HepG2 (cell line): Measurements from ENCODE around the gene ERICH6. TPM values are rescaled to one million over a fixed set of nuclear protein-coding genes. Genes with fewer than 3 reads are reported as not detected.

ENCODE experiments used
- ATF1 ChIP-seq: IDR thresholded peaks from 2 replicates; pipeline ENCODE4 v1.6.1; 2016; ENCODE audit warnings: mild to moderate bottlenecking, control low read depth
- DRAP1 ChIP-seq: IDR thresholded peaks from 2 replicates; pipeline ENCODE4 v1.6.1; 2016; ENCODE audit warnings: missing genetic modification reagents, missing compliant biosample characterization
- E2F2 ChIP-seq: sonication (generic); formaldehyde crosslinking; IDR thresholded peaks from 2 replicates; pipeline ENCODE4 v1.4.0; 2020; ENCODE audit warnings: missing genetic modification reagents, borderline replicate concordance
- ELF1 ChIP-seq: sonication (generic); formaldehyde crosslinking; IDR thresholded peaks from 2 replicates; pipeline ENCODE4 v1.4.0; 2020; ENCODE audit warnings: missing genetic modification reagents
- FOXP1 ChIP-seq, 2 experiments: fragments of 450-650 bp in 1 of 2; IDR thresholded peaks; 2 replicates each; pipeline ENCODE4 v1.6.1; 2017 to 2018; ENCODE audit warnings: antibody characterized with exemption in 1 of 2
- HIVEP1 ChIP-seq: sonication (generic); formaldehyde crosslinking; IDR thresholded peaks from 2 replicates; pipeline ENCODE4 v1.4.0; 2020; ENCODE audit warnings: mild to moderate bottlenecking, missing genetic modification reagents
- HOXD1 ChIP-seq: sonication (generic); formaldehyde crosslinking; IDR thresholded peaks from 2 replicates; pipeline ENCODE4 v1.5.0; 2020; ENCODE audit warnings: missing genetic modification reagents
- KMT2A ChIP-seq: sonication (generic); formaldehyde crosslinking; IDR thresholded peaks from 2 replicates; pipeline ENCODE4 v1.4.0; 2020; ENCODE audit warnings: missing genetic modification reagents
- MAZ ChIP-seq, 2 experiments: sonication (generic) in 1 of 2; formaldehyde crosslinking in 1 of 2; IDR thresholded peaks; 2 replicates each; pipeline versions ENCODE4 v1.5.0 to v1.6.1; 2012 to 2020; ENCODE audit warnings: low read depth in 2 of 2, mild to moderate bottlenecking in 2 of 2, borderline replicate concordance in 1 of 2, improper control_type of control experiment in 1 of 2, low read length in 1 of 2, missing genetic modification reagents in 1 of 2, moderate library complexity in 1 of 2
- MIER2 ChIP-seq: IDR thresholded peaks from 2 replicates; pipeline ENCODE4 v1.6.1; 2016; ENCODE audit warnings: missing biosample characterization, missing genetic modification reagents
- MLXIP ChIP-seq: sonication (generic); formaldehyde crosslinking; IDR thresholded peaks from 2 replicates; pipeline ENCODE4 v1.9.0; 2021; ENCODE audit warnings: missing genetic modification reagents, borderline replicate concordance
- MNT ChIP-seq: fragments of 450-650 bp; IDR thresholded peaks from 2 replicates; pipeline ENCODE4 v1.6.1; 2016
- NCOR1 ChIP-seq: fragments of 200-600 bp; sonication (generic); IDR thresholded peaks from 2 replicates; pipeline ENCODE4 v1.7.0; 2017; ENCODE audit warnings: antibody characterized with exemption, low read length, borderline replicate concordance
- POLR2A ChIP-seq, 2 experiments: IDR thresholded peaks; 2 replicates each; pipeline ENCODE4 v1.6.1; 2011; ENCODE audit warnings: low read depth in 2 of 2, low read length in 2 of 2, mild to moderate bottlenecking in 1 of 2, moderate library complexity in 1 of 2; ENCODE audit not compliant: insufficient read depth in 1 of 2
- SSRP1 ChIP-seq: IDR thresholded peaks from 2 replicates; pipeline ENCODE4 v1.6.1; 2016; ENCODE audit warnings: control low read depth
- TCF7 ChIP-seq: sonication (generic); IDR thresholded peaks from 2 replicates; pipeline ENCODE4 v1.6.1; 2016; ENCODE audit warnings: antibody characterized with exemption, low read depth
- U2AF2 ChIP-seq: fragments of 200-400 bp; formaldehyde crosslinking; IDR thresholded peaks from 2 replicates; pipeline ENCODE4 v1.6.1; 2017; ENCODE audit warnings: low read depth, mild to moderate bottlenecking, low read length
- YEATS4 ChIP-seq: sonication (generic); formaldehyde crosslinking; IDR thresholded peaks from 2 replicates; pipeline ENCODE4 v1.4.0; 2020; ENCODE audit warnings: missing genetic modification reagents, borderline replicate concordance
- ZBTB34 ChIP-seq: sonication (generic); formaldehyde crosslinking; IDR thresholded peaks from 2 replicates; pipeline ENCODE4 v1.8.0; 2022; ENCODE audit warnings: mild to moderate bottlenecking, missing genetic modification reagents
- ZNF44 ChIP-seq: sonication (generic); formaldehyde crosslinking; IDR thresholded peaks from 2 replicates; pipeline ENCODE4 v1.5.1; 2020; ENCODE audit warnings: mild to moderate bottlenecking, missing genetic modification reagents
- ZNF766 ChIP-seq: sonication (generic); formaldehyde crosslinking; IDR thresholded peaks from 2 replicates; pipeline ENCODE4 v1.5.0; 2020; ENCODE audit warnings: missing genetic modification reagents, borderline replicate concordance
- ZNF792 ChIP-seq: IDR thresholded peaks from 2 replicates; pipeline ENCODE4 v1.6.1; 2016
- polyA plus RNA-seq, 8 experiments: library from polyadenylated mRNA; depleted of rRNA in 3 of 8; stranded (reverse) in 7 of 8; unstranded in 1 of 8; fragments of >200 nt; fragmentation: Illumina TruSeq in 4 of 8; extraction: Trizol in 4 of 8; gene quantifications; 2 replicates each; pipeline versions ENCODE4 v1.2.1 to v1.2.3, GENCODE V29; 2011 to 2016; ENCODE audit warnings: low read depth in 4 of 8, missing spikeins in 1 of 8, mixed read lengths in 1 of 8; ENCODE audit not compliant: insufficient read depth in 1 of 8
- total RNA-seq, 5 experiments: library from RNA; depleted of rRNA; stranded (reverse); fragments of >200 nt; fragmentation: Illumina TruSeq; extraction: Trizol; gene quantifications; 2 replicates each; pipeline ENCODE4 v1.2.3, GENCODE V29; 2016; ENCODE audit warnings: low read depth in 1 of 5

ERICH6 gene
- total and polyA plus RNA-seq, 2 of the 13 experiments (the other 11 are each of a cell fraction or from before 2014, with no cell fraction given): 0.03 TPM; not detected in 1

GRCh38 chr3:150733936-150734794, 30.4 kb upstream of the ERICH6 start (continued):
- TF ChIP-seq U2AF2: no peak
- 0 out of 2 replicates have a peak, but pooled peaks have one; percentile 18 for TF ChIP-seq MAZ (IDR thresholded peaks at IDR 0.05; ENCODE audit: borderline replicate concordance, low read depth, low read length)
- TF ChIP-seq MAZ (CRISPR knock-in tag; IDR thresholded peaks at IDR 0.05; ENCODE audit: low read depth): no peak
- TF ChIP-seq ZNF766 (CRISPR knock-in tag): peak; percentile 55; the same call in 1 of the 2 replicates
- TF ChIP-seq SSRP1 (CRISPR knock-in tag): 0 out of 2 replicates have a peak, but pooled peaks have one; percentile 16
- TF ChIP-seq TCF7: peak; percentile 74; the same call in 1 of the 2 replicates
- 0 out of 2 replicates have a peak, but pooled peaks have one; percentile 37 for TF ChIP-seq MIER2 (CRISPR knock-in tag)
- TF ChIP-seq ZNF44 (CRISPR knock-in tag): 0 out of 2 replicates have a peak, but pooled peaks have one; percentile 58
- no peak for TF ChIP-seq E2F2
- TF ChIP-seq NCOR1: peak; percentile 60
- TF ChIP-seq MLXIP (CRISPR knock-in tag): no peak
- peak in 1 of 2 experiments; percentile 59; a peak in 2 of 4 replicates for TF ChIP-seq POLR2A (IDR thresholded peaks at IDR 0.05; ENCODE audit: insufficient read depth in 1 of 2, low read depth in 2 of 2, low read length in 2 of 2)
- TF ChIP-seq ZBTB34 (CRISPR knock-in tag): no peak
- no peak for TF ChIP-seq HOXD1 (CRISPR knock-in tag)
- 0 out of 2 replicates have a peak, but pooled peaks have one; percentile 48 for TF ChIP-seq MNT
- no peak for TF ChIP-seq KMT2A (CRISPR knock-in tag)
- TF ChIP-seq ELF1 (CRISPR knock-in tag): peak; percentile 47; the same call in 1 of the 2 replicates
- 0 out of 2 replicates have a peak, but pooled peaks have one; percentile 27 for TF ChIP-seq FOXP1 (IDR thresholded peaks at IDR 0.05)
- TF ChIP-seq FOXP1 (CRISPR knock-in tag; IDR thresholded peaks at IDR 0.05): no peak
- peak; percentile 55; the same call in 1 of the 2 replicates for TF ChIP-seq ATF1 (CRISPR knock-in tag)
- TF ChIP-seq ZNF792: 0 out of 2 replicates have a peak, but pooled peaks have one; percentile 17
- no peak for TF ChIP-seq HIVEP1
- peak; percentile 36; the same call in 1 of the 2 replicates for TF ChIP-seq DRAP1 (CRISPR knock-in tag)
- TF ChIP-seq YEATS4 (CRISPR knock-in tag): 0 out of 2 replicates have a peak, but pooled peaks have one; percentile 56
